Mesodermal cell (in vitro differentiated cells): ENCODE results near the gene ABCC6.
"Not testable (repeated sequence)": the region's sequence is repeated elsewhere in the genome, so short reads cannot be mapped to it uniquely, and the experiment has no call there.

Experiments
- H3K27ac ChIP-seq: 2 replicates; pipeline ENCODE4 v1.7.0; 2013; ENCODE audit warnings: mild to moderate bottlenecking, low read depth, low read length, moderate library complexity; ENCODE audit not compliant: severe bottlenecking
- H3K36me3 ChIP-seq: 2 replicates; pipeline ENCODE4 v1.7.1; 2013; ENCODE audit warnings: mild to moderate bottlenecking, low read length, moderate library complexity; ENCODE audit not compliant: control insufficient read depth, insufficient read depth
- H3K4me1 ChIP-seq: one replicate; pipeline ENCODE4 v1.7.1; 2013; ENCODE audit warnings: mild to moderate bottlenecking, low read length; ENCODE audit not compliant: insufficient read depth, control insufficient read depth, poor library complexity, severe bottlenecking
- H3K4me3 ChIP-seq: 2 replicates; pipeline ENCODE4 v1.7.0; 2013; ENCODE audit warnings: low read length, control low read depth, mild to moderate bottlenecking; ENCODE audit not compliant: insufficient read depth, poor library complexity, severe bottlenecking; ENCODE audit errors: extremely low read depth
- H3K9me3 ChIP-seq: 2 replicates; pipeline ENCODE4 v1.7.1; 2013; ENCODE audit warnings: mild to moderate bottlenecking, low read length, moderate library complexity; ENCODE audit not compliant: control insufficient read depth
- WGBS, 2 experiments: methylation state at CpG; one replicate each; pipeline ENCODE4 v1.1.5; 2013; ENCODE audit warnings: missing lambda C conversion rate in 2 of 2; ENCODE audit not compliant: insufficient coverage in 2 of 2; 5-methylcytosine and 5-hydroxymethylcytosine counted together

ABCC6 gene

DNA sequence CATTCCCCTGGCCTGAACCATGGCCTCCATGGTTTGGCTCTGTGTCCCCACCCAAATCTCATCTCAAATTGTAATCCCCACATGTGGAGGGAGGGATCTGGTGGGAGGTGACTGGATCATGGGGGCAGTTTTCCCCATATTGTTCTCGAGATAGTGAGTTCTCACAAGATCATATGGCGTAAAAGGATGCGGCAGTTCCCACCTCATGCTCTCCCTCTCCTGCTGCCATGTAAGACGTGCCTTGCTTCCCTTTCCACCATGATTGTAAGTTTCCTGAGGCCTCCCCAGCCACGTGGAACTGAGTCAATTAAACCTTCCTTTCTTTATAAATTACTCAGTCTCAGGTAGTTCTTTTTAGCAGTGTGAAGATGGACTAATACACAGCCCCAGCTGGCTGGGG lies 61.5 kb downstream of the ABCC6 start:
- H3K27ac ChIP-seq, H3K4me1 ChIP-seq, H3K36me3 ChIP-seq, H3K4me3 ChIP-seq: not testable (repeated sequence)
- 60 to 73% methylated on average over 1 to 5 of the region's 5 CpGs for WGBS, 2 experiments
- peaks cover 33% of the 10 kb centered on the region for H3K9me3 ChIP-seq

DNA sequence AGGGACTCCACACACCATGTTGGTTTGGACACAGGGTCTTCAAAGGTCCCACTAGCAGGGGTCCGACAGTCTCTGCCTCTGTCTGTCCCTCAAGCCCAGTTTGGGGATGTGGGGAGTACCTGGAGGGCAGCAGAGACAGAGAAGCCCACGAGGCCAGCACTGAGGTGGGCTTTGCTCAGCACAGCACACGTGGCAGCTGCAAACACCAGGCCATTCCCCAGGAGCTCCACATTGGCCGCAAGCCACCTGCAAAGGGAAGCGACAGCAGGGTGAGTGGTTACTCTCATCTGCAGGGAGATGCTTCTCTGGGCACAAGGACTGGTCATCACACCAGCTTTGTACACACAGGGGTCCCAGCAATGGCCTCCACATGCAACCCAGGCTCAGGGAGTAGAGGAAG lies 62.0 kb downstream of the ABCC6 start:
- H3K27ac ChIP-seq, result no peak overlapping the region
- 73 to 86% methylated on average over 4 of the region's 5 CpGs for WGBS, 2 experiments
- H3K36me3 ChIP-seq, result no peaks in the 10 kb centered on the region
- H3K4me3 ChIP-seq, result no peak overlapping the region
- H3K9me3 ChIP-seq, result peaks cover 33% of the 10 kb centered on the region
- no peaks in the 10 kb centered on the region for H3K4me1 ChIP-seq

DNA sequence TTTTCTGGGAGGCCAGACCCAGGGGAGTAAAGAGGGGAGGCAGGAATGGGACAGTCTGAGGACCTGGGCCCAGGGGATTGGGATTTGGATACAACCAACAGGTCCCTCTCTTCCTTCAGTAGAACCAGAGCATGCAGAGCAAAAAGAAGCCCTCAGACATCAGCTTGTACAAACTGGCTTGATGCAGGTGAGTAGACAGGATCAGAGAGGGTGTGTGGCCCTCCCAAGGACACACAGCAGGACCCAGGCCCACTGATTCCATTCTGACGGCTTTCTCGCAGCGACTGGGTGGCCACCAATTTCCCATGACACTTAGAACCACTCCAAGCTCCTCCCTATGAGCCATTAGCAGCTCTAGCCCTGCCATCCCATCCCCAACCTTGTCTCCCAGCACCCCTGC lies 63.6 kb downstream of the ABCC6 start:
- no peak overlapping the region for H3K4me3 ChIP-seq
- H3K9me3 ChIP-seq, result peaks cover 33% of the 10 kb centered on the region
- no peaks in the 10 kb centered on the region for H3K36me3 ChIP-seq
- 77 to 90% methylated on average over 3 of the region's 3 CpGs for WGBS, 2 experiments
- no peak overlapping the region for H3K27ac ChIP-seq
- no peaks in the 10 kb centered on the region for H3K4me1 ChIP-seq

DNA sequence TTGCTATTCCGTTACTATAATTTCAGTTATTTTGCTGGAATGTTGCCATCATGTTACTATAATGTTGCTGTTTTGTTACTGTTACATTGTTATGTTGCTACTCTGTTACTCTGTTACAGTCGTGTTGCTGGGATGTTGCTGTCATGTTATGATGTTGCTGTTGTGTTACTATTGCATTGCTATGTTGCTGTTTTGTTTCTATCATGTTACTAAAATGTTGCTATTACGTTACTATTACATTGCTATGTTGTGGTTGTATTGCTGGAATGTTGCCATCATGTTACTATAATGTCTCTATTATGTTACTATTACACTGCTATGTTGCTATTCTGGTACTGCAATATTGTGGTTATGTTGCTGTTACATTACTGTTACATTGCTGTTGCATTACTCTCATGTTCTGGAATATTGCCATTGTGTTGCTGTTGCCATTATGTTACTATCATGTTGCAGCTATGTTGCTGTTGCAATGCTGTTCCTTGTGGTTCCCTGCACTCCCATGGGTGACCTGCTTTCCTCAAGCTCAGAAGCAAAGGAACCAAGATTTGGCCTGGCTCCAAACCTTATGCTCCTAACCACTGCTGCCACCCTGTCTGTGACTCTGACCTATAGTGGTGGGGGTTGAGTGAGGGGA lies 64.4 kb downstream of the ABCC6 start:
- 67 to 82% methylated on average over 1 to 2 of the region's 3 CpGs for WGBS, 2 experiments
- Histone ChIP-seq H3K4me1 (no peaks in the 10 kb centered on the region), H3K4me3 (no peak overlapping the region)

DNA sequence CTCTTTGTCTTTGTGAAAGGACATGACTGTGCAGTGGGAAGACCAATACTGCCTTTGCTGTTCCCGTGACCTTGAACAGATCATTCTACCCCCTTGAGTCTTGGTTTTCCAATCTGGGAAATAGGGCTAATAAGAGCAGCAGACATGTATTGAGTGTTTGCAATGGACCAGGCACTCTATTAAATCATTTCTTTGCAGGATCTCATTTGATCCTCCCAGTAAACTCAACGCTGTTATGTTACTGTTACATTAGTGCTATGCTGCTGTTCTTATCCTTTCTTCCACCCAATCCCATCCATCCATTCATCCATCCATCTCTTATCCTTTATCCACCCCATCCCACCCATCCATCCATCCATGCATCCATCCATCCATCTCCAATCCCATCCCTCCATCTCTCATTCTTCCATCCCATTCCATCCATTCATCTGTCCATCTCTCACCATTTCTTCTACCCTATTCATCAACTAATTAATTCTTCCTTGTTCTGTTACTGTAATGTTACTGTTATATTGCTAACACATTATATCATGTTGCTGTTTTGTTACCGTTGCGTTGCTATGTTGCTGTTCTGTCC lies 65.1 kb downstream of the ABCC6 start:
- H3K27ac ChIP-seq, result no peak overlapping the region
- H3K36me3 ChIP-seq, result no peaks in the 10 kb centered on the region
- no peaks in the 10 kb centered on the region for H3K4me1 ChIP-seq
- H3K4me3 ChIP-seq, result no peak overlapping the region
- WGBS, 2 experiments, result 69 to 72% methylated on average over 2 of the region's 4 CpGs
- H3K9me3 ChIP-seq, result peaks cover 33% of the 10 kb centered on the region

More for the DNA sequence above, 64.4 kb downstream of the ABCC6 start:
- H3K36me3 ChIP-seq, result no peaks in the 10 kb centered on the region
- H3K9me3 ChIP-seq, result peaks cover 33% of the 10 kb centered on the region
- no peak overlapping the region for H3K27ac ChIP-seq

DNA sequence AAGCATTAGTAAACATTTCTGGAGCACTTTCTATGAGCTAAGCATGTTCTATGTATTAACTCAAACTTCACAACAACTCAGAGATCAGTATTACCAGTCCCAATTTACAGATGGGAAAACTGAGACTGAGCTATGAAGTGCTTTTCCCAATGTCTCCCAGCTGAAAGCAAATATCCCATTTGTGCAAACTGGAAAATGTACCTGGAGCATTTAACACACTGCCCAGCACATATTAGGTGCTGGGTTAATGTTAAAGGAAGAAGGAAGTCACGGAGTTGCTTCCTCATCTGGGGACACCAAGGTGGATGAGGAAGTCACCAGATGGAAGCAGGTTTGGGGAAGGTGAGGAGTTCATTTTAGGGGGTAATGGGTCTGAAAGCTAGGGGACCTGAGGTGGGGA lies 66.1 kb downstream of the ABCC6 start:
- Histone ChIP-seq H3K4me1 (no peaks in the 10 kb centered on the region), H3K36me3 (no peaks in the 10 kb centered on the region), H3K9me3 (peaks cover 33% of the 10 kb centered on the region), H3K4me3 (no peak overlapping the region), H3K27ac (no peak overlapping the region)
- WGBS, 2 experiments, result 100% methylated on average over 1 of the region's 1 CpG; no CpG with 5 or more reads in 1 of the 2 experiments

DNA sequence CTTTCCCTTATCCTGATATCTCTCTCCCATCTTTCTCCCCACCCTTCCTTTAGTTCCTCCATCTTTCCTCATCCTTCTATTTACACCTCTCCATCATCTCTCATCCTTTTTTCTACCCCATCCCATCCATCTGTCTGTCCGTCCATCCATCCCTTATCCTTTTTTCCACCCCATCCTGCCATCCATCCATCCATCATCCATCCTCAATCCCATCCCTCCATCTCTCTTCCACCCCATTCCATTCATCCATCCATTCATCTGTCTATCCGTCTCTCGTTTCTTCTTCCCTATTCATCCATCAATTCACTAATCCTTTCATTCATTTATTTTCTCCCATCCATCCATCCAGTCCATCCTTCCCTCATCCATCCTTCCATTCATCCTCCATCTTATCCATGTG lies 68.1 kb downstream of the ABCC6 start:
- Histone ChIP-seq H3K9me3 (peaks cover 29% of the 10 kb centered on the region), H3K4me3 (no peak overlapping the region), H3K4me1 (no peaks in the 10 kb centered on the region), H3K27ac (no peak overlapping the region), H3K36me3 (no peaks in the 10 kb centered on the region)
- 88 to 91% methylated on average over 3 of the region's 3 CpGs for WGBS, 2 experiments

DNA sequence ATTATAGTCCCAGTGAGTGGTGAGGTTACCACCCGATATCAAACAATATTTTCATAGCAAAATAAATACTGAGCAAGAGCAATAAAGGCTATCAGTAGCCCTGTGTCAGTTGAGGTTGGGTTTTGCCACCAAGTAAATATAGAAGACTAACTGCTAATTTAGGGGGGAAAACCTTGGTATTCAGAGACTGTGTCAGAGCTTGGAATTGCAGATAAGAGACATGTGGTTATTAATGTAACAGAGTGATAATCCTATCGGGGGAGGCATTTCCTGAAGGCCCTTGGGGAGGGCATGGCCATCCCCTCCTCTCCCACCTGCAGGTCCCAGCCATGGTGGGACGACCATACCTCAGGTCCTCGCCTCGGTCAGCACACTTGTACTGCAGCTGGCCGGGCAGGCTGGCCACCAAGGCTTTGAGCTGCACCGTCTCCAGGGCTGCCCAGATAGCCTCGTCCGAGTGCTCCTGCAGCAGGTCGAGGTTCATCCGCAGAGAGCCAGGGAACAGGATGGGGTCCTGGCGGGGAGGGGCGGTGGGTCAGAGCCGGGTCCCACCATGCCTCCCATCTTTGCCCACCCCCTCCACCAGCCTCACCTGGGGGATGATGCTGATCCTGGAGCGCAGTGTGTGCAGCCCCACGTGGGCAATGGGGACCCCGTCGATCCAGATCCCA lies 68.9 kb downstream of the ABCC6 start:
- peaks cover 21% of the 10 kb centered on the region for H3K9me3 ChIP-seq
- WGBS, 2 experiments, result 84 to 85% methylated on average over 7 to 17 of the region's 18 CpGs
- no peaks in the 10 kb centered on the region for H3K4me1 ChIP-seq
- H3K4me3 ChIP-seq, result no peak overlapping the region
- no peaks in the 10 kb centered on the region for H3K36me3 ChIP-seq
- H3K27ac ChIP-seq, result no peak overlapping the region

DNA sequence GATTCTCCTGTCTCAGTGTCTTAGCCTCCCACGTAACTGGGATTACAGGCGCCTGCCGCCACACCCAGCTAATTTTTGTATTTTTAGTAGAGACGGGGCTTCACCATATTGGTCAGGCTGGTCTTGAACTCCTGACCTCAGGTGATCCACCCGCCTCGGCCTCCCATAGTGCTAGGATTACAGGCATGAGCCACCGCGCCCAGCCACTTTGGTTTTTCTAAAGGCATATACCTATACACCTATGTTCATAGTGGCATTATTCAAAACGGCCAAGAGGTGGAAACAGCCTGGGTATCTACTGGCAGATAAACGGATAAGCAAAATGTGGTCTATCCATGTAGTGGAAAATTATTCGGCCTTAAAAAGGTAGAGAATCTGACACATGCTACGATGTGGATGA lies 70.3 kb downstream of the ABCC6 start:
- WGBS, 2 experiments, result 91 to 97% methylated on average over 9 to 12 of the region's 12 CpGs
- H3K9me3 ChIP-seq, H3K4me3 ChIP-seq, H3K27ac ChIP-seq, H3K4me1 ChIP-seq, H3K36me3 ChIP-seq: not testable (repeated sequence)

DNA sequence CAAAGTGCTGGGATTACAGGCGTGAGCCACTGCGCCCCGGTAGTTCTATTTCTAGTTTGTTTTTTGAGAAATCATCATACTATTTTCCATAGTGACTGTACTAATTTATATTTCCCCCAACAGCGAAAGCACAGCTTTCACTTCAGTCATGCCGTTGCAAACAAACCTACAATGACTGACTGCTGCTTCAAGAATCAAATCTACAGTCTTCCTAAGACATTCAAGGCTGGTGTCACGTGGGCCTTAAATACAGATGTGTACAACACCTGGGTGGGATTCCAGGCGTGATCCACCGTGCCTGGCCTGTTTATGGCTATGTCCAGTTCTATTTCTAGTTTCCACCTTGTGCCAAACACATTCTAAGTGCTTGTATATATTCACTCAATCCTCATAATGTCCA lies 72.0 kb downstream of the ABCC6 start:
- WGBS, 2 experiments, result 86 to 97% methylated on average over 4 to 5 of the region's 8 CpGs
- no peak overlapping the region for H3K27ac ChIP-seq

DNA sequence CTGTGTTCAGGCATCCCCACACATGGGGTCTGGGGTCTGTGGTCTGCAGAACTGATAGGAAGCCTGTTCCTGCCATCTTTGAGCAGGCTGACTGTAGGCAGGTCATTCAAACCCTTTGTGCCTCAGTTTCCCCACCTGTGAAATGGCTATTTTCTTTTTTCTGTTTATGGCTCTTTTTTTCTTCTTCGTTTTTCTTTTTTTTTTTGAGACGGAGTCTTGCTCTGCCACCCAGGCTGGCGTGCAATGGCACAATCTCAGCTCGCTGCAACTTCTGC lies 72.5 kb downstream of the ABCC6 start:
- no peak overlapping the region for H3K4me3 ChIP-seq
- no peaks in the 10 kb centered on the region for H3K9me3 ChIP-seq
- H3K4me1 ChIP-seq, result no peaks in the 10 kb centered on the region
- H3K27ac ChIP-seq, result no peak overlapping the region
- 86 to 90% methylated on average over 3 to 4 of the region's 4 CpGs for WGBS, 2 experiments
- H3K36me3 ChIP-seq, result no peaks in the 10 kb centered on the region

More for the DNA sequence above, 72.0 kb downstream of the ABCC6 start:
- H3K9me3 ChIP-seq, result no peaks in the 10 kb centered on the region
- H3K36me3 ChIP-seq, result no peaks in the 10 kb centered on the region
- H3K4me1 ChIP-seq, result no peaks in the 10 kb centered on the region
- no peak overlapping the region for H3K4me3 ChIP-seq
